PC-3 (cell line): ENCODE data around the gene ID4. TPM values are rescaled to one million over a fixed set of nuclear protein-coding genes. Genes with fewer than 3 reads are reported as not detected.

Experiments
- ATAC-seq: fragments of 200-7000 bp; cut with Tn5 transposase; 2 replicates; pipeline ENCODE4 v1.9.1; 2020; ENCODE audit warnings: mild to moderate bottlenecking, moderate library complexity
- BruUV-seq: library from RNA; stranded (reverse); fragments of 400-500 nt; replicated peaks from 2 replicates; lab custom pipeline; 2021; lab: Mats Ljungman, UMichigan
- CTCF ChIA-PET: fragments of 300-600 bp; sonication (Branson Sonifier 250); formaldehyde crosslinking; loops from one replicate; lab custom pipeline; 2022; ENCODE audit warnings: antibody characterized with exemption; lab: Charles Lee
- POLR2A ChIA-PET: fragments of 300-600 bp; sonication (Branson Sonifier 250); formaldehyde crosslinking; loops from one replicate; lab custom pipeline; 2022; ENCODE audit warnings: antibody characterized with exemption; ENCODE audit not compliant: unreplicated experiment; lab: Charles Lee
- DNase-seq: peaks from one replicate; pipeline ENCODE4 v3.0.0-alpha.2; 2015
- H2AFZ ChIP-seq: fragments of 300-600 bp; sonication (generic); 2 replicates; pipeline ENCODE4 v1.6.0; 2016; ENCODE audit warnings: antibody characterized with exemption, low read length
- H3F3A ChIP-seq: fragments of 300-600 bp; sonication (generic); one replicate; pipeline ENCODE4 v1.6.0; 2017; ENCODE audit warnings: antibody characterized with exemption, low read length, control low read depth, mild to moderate bottlenecking; ENCODE audit not compliant: unreplicated experiment
- H3K27ac ChIP-seq: fragments of 300-600 bp; sonication (generic); 2 replicates; pipeline ENCODE4 v1.5.1; 2016; ENCODE audit warnings: mild to moderate bottlenecking, low read length
- H3K27me3 ChIP-seq: fragments of 300-600 bp; sonication (generic); 2 replicates; pipeline ENCODE4 v1.6.1; 2016; ENCODE audit warnings: low read length, mixed read lengths
- H3K36me3 ChIP-seq: fragments of 300-600 bp; sonication (generic); 2 replicates; pipeline ENCODE4 v1.6.1; 2016; ENCODE audit warnings: low read depth, mixed run types, low read length, mixed read lengths
- H3K4me1 ChIP-seq: fragments of 300-600 bp; sonication (generic); 2 replicates; pipeline ENCODE4 v1.5.1; 2016; ENCODE audit warnings: low read length; ENCODE audit not compliant: insufficient read depth
- H3K4me2 ChIP-seq: fragments of 300-600 bp; sonication (generic); 2 replicates; pipeline ENCODE4 v1.6.0; 2016; ENCODE audit warnings: low read length
- H3K4me3 ChIP-seq: fragments of 300-600 bp; sonication (generic); 2 replicates; pipeline ENCODE4 v1.5.1; 2016; ENCODE audit warnings: mild to moderate bottlenecking, low read length, mixed read lengths
- H3K79me2 ChIP-seq: fragments of 300-600 bp; sonication (generic); 2 replicates; pipeline ENCODE4 v1.6.1; 2017; ENCODE audit warnings: low read length, mixed read lengths
- H3K9ac ChIP-seq: fragments of 300-600 bp; sonication (generic); 2 replicates; pipeline ENCODE4 v1.6.0; 2016; ENCODE audit warnings: mild to moderate bottlenecking, low read length
- H3K9me2 ChIP-seq: fragments of 300-600 bp; sonication (generic); replicated peaks from 2 replicates; pipeline ENCODE4 v1.6.1; 2016; ENCODE audit warnings: mixed run types, low read length, mixed read lengths
- H3K9me3 ChIP-seq: fragments of 300-600 bp; sonication (generic); 2 replicates; pipeline ENCODE4 v1.6.1; 2016; ENCODE audit warnings: low read length, mixed read lengths
- H4K20me1 ChIP-seq: fragments of 300-600 bp; sonication (generic); 2 replicates; pipeline ENCODE4 v1.6.1; 2016; ENCODE audit warnings: low read length, mixed read lengths
- CTCF ChIP-seq: fragments of 300-600 bp; sonication (generic); conservative IDR thresholded peaks from 2 replicates; pipeline ENCODE4 v1.5.1; 2017; ENCODE audit warnings: antibody characterized with exemption, low read depth, mild to moderate bottlenecking, low read length
- EZH2 ChIP-seq: fragments of 300-600 bp; sonication (generic); IDR thresholded peaks from one replicate; pipeline ENCODE4 v1.6.1; 2017; ENCODE audit warnings: antibody characterized with exemption, mild to moderate bottlenecking, low read length; ENCODE audit not compliant: unreplicated experiment
- EZH2phosphoT487 ChIP-seq: fragments of 300-600 bp; sonication (generic); IDR thresholded peaks from 2 replicates; pipeline ENCODE4 v1.6.1; 2018; ENCODE audit warnings: mild to moderate bottlenecking, antibody characterized with exemption, low read length, borderline replicate concordance
- intact Hi-C: fragments of 100-400 bp; cut with micrococcal nuclease; formaldehyde crosslinking; loops from 2 replicates; pipeline ENCODE4 v1.9.0; 2023
- total RNA-seq: library from RNA; depleted of rRNA; stranded (reverse); fragments of >200 nt; gene quantifications from 2 replicates; pipeline ENCODE4 v1.2.3, GENCODE V29; 2014

Gene ID4
- total RNA-seq, 1 experiment from 2014 or later = 1.4 TPM

GRCh38 chr6:19849755-19850154, 12.6 kb downstream of the ID4 start:
- Histone ChIP-seq H2AFZ (no peak overlapping the region), H3K36me3 (no peaks in the 10 kb centered on the region), H3K9me3 (no peaks in the 10 kb centered on the region), H4K20me1 (no peaks in the 10 kb centered on the region), H3K4me1 (peaks cover 11% of the 10 kb centered on the region), H3K79me2 (no peaks in the 10 kb centered on the region), H3K9ac (no peak overlapping the region), H3K9me2 (no peaks in the 10 kb centered on the region), H3K4me3 (no peak overlapping the region), H3F3A (no peaks in the 10 kb centered on the region), H3K4me2 (no peak overlapping the region), H3K27me3 (no peaks in the 10 kb centered on the region), H3K27ac (no peak overlapping the region)
- no peak for ATAC-seq
- no peak for DNase-seq
- TF ChIP-seq CTCF (no peak), EZH2phosphoT487 (no peak), EZH2 (no peak)
- ChIA-PET CTCF (no interaction called here), POLR2A (no interaction called here)
- intact Hi-C loops = loop anchor here (2.0 to 10.0 kb wide), 6 partner anchors 208 to 1101 kb away; no protein-coding TSS in a partner anchor
- BruUV-seq = no TSS peak

- peak overlapping the region; percentile 65 for H3K27ac ChIP-seq
- no peaks in the 10 kb centered on the region for H3K79me2 ChIP-seq
- ChIA-PET CTCF (interaction anchor here (0.7 kb wide), 3 partner anchors 54 to 529 kb away, joined by 3 to 4 read pairs (median 3); no protein-coding TSS in a partner anchor), POLR2A (interaction anchor here (0.6 kb wide), 1 partner anchor 769 kb away, joined by 7 read pairs; no protein-coding TSS in a partner anchor)
- H2AFZ ChIP-seq = peak overlapping the region; percentile 67
- H3K9me2 ChIP-seq = no peaks in the 10 kb centered on the region
- TF ChIP-seq EZH2 = no peak
- TF ChIP-seq CTCF = peak; percentile 96
- TF ChIP-seq EZH2phosphoT487 = no peak
- H3F3A ChIP-seq = no peaks in the 10 kb centered on the region
- H3K9ac ChIP-seq = peak overlapping the region; percentile 36; the same call in 1 of the 2 replicates
- H3K27me3 ChIP-seq = no peaks in the 10 kb centered on the region
- peak overlapping the region; percentile 71 for H3K4me2 ChIP-seq
- ATAC-seq (peak; percentile 93), DNase-seq (peak; percentile 90)
- no TSS peak for BruUV-seq
- peaks cover 11% of the 10 kb centered on the region for H3K4me1 ChIP-seq
- H4K20me1 ChIP-seq = no peaks in the 10 kb centered on the region
- H3K9me3 ChIP-seq = no peaks in the 10 kb centered on the region
- no peaks in the 10 kb centered on the region for H3K36me3 ChIP-seq
- intact Hi-C loops = loop anchor here (1.0 to 5.0 kb wide), 7 partner anchors 39 to 1103 kb away; no protein-coding TSS in a partner anchor
- H3K4me3 ChIP-seq = peak overlapping the region; percentile 28; the same call in 1 of the 2 replicates
These were observed 14.3 kb downstream of the ID4 start for GRCh38 chr6:19851241-19852089.
